H1 (cell line): ENCODE results near the gene TBC1D12. TPM values are rescaled to one million over a fixed set of nuclear protein-coding genes. Genes with fewer than 3 reads are reported as not detected.

Experiments used
- CREB1 ChIP-seq: IDR thresholded peaks from 2 replicates; pipeline ENCODE4 v1.6.1; 2012; ENCODE audit warnings: inconsistent platforms
- POLR2AphosphoS5 ChIP-seq: IDR thresholded peaks from 2 replicates; pipeline ENCODE4 v1.6.1; 2011; ENCODE audit warnings: low read depth, low read length
- SIRT6 ChIP-seq: IDR thresholded peaks from one replicate; pipeline ENCODE4 v1.7.1; 2012; ENCODE audit warnings: low read length, inconsistent platforms
- SP2 ChIP-seq: IDR thresholded peaks from 2 replicates; pipeline ENCODE4 v1.6.1; 2012; ENCODE audit warnings: mild to moderate bottlenecking, low read length, inconsistent platforms
- TAF1 ChIP-seq: IDR thresholded peaks from 2 replicates; pipeline ENCODE4 v1.6.1; 2011; ENCODE audit warnings: mild to moderate bottlenecking, low read depth, low read length
- TAF7 ChIP-seq: optimal IDR thresholded peaks from 2 replicates; pipeline ENCODE3; 2011; ENCODE audit warnings: low read depth, mild to moderate bottlenecking, inconsistent platforms, low read length, moderate library complexity, borderline replicate concordance
- polyA plus RNA-seq, 7 experiments: library from polyadenylated mRNA; depleted of rRNA in 3 of 7; stranded (reverse) in 5 of 7; unstranded in 2 of 7; fragments of >200 nt in 5 of 7; fragments of 200-250 nt in 2 of 7; gene quantifications; 1 replicate in 5 of 7; 2 replicates in 1 of 7; 4 replicates in 1 of 7; pipeline versions ENCODE4 v1.2.1 to v1.2.3, GENCODE V29; 2011 to 2013; ENCODE audit warnings: missing spikeins in 2 of 7, mixed read lengths in 2 of 7
- total RNA-seq: library from RNA; stranded (reverse); fragmentation: NEBNext Ultra II Directional; extraction: Animal tissue kit (Norgen Biotek cat#: 25700); gene quantifications from 2 replicates; pipeline ENCODE4 v1.2.1, GENCODE V29; 2021

Gene TBC1D12
- total and polyA plus RNA-seq, 2 of the 8 experiments (the other 6 are each of a cell fraction or from before 2014, with no cell fraction given) = 1.1 to 3.2 TPM

- no peak for TF ChIP-seq CREB1
- no peak for TF ChIP-seq SP2
- TF ChIP-seq SIRT6 = no peak
- TF ChIP-seq TAF7 = peak; percentile 95
- TF ChIP-seq POLR2AphosphoS5 = peak; percentile 89
- TF ChIP-seq TAF1 = peak; percentile 98
These were observed 143.2 kb downstream of the TBC1D12 start, which contains the start of gene HELLS (continued) for GRCh38 chr10:94545391-94546048.
